Measurements from ENCODE around the gene TPRX1.
A peak's percentile ranks its signal among the peaks of the same experiment; 100 is the strongest.
"Not testable (repeated sequence)": the region's sequence is repeated elsewhere in the genome, so short reads cannot be mapped to it uniquely, and the experiment has no call there.

TPRX1 gene

DNA sequence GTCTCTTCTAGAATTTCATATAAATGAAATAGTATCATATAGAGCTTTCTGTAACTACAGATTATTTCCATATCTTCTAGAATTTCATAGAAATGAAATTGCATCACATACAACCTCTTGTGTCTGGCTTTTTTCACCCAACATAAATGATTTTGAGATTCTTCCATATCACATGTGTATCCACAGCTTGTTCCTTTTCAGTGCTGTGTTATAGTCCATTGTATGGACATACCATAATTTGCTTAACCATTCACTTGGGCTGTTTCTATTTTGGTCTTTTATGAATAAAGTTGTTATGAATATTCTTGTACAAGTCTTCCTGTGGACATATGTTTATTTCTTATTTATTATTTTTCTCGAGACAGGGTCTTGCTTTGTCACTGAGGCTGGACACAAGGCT lies 11.7 kb downstream of the TPRX1 start:
- no peak for DNase-seq (ENCODE audit: extremely low spot score)
- CTCF ChIA-PET: interaction anchor here (1.3 to 8.8 kb wide), 3 partner anchors 28 to 76 kb away, joined by 3 to 81 read pairs (median 7); no protein-coding TSS in a partner anchor
- POLR2A ChIA-PET: no interaction called here
- TF ChIP-seq, protein P1, sequence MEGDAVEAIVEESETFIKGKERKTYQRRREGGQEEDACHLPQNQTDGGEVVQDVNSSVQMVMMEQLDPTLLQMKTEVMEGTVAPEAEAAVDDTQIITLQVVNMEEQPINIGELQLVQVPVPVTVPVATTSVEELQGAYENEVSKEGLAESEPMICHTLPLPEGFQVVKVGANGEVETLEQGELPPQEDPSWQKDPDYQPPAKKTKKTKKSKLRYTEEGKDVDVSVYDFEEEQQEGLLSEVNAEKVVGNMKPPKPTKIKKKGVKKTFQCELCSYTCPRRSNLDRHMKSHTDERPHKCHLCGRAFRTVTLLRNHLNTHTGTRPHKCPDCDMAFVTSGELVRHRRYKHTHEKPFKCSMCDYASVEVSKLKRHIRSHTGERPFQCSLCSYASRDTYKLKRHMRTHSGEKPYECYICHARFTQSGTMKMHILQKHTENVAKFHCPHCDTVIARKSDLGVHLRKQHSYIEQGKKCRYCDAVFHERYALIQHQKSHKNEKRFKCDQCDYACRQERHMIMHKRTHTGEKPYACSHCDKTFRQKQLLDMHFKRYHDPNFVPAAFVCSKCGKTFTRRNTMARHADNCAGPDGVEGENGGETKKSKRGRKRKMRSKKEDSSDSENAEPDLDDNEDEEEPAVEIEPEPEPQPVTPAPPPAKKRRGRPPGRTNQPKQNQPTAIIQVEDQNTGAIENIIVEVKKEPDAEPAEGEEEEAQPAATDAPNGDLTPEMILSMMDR (IDR thresholded peaks at IDR 0.05; ENCODE audit: control extremely low read depth, extremely low read depth, low read depth, missing control alignments): no peak

DNA sequence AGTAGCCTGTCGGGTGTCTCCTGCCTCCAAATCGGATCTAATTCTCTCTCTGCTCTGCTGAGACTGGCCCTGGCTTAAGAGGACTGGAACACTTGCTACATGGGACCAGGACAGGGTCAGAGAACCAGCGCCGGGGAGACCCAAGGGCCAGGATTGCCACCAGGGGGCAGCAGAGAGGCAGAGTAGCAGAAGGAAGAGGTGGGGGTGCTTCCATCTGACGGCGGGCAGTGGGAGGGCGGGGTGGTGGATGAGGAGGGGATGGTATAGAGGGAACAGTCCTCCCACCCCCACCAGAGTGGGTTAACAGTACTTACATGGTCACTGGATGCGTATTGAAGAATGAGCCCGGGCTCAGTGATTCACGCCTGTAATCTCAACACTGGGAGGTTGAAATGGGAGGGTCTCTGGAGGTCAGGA lies 13.9 kb downstream of the TPRX1 start:
- DNase-seq (ENCODE audit: extremely low spot score): peak; percentile 81
- POLR2A ChIA-PET: no interaction called here
- CTCF ChIA-PET: interaction anchor here (0.7 to 8.8 kb wide), 12 partner anchors 8 to 91 kb away, joined by 3 to 81 read pairs (median 6); no protein-coding TSS in a partner anchor

DNA sequence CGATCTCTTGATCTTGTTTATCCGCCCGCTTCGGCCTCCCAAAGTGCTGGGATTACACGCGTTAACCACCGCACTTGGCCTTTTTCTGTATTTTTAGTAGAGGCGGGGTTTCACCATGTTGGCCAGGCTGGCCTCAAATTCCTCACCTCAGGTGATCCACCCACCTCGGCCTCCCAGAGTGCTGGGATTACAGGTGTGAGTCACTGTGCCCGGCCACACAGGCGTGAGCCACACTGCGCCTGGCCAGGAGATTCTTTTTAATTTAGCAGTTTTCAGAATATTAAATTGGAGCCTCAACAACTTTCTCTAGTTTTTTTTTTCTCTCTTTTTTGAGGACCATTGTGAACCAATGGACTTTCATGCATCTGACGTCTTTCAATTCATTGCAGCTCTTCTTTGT lies 14.5 kb downstream of the TPRX1 start:
- POLR2A ChIA-PET; DNase-seq (ENCODE audit: extremely low spot score): not testable (repeated sequence)
- CTCF ChIA-PET: interaction anchor here (0.7 to 8.8 kb wide), 15 partner anchors 8 to 399 kb away, joined by 3 to 81 read pairs (median 5); partner anchors contain the start of gene EHD2

More for the DNA sequence above, 13.9 kb downstream of the TPRX1 start:
- TF ChIP-seq, protein P1 (IDR thresholded peaks at IDR 0.05; ENCODE audit: control extremely low read depth, extremely low read depth, low read depth, missing control alignments): peak; percentile 84

DNA sequence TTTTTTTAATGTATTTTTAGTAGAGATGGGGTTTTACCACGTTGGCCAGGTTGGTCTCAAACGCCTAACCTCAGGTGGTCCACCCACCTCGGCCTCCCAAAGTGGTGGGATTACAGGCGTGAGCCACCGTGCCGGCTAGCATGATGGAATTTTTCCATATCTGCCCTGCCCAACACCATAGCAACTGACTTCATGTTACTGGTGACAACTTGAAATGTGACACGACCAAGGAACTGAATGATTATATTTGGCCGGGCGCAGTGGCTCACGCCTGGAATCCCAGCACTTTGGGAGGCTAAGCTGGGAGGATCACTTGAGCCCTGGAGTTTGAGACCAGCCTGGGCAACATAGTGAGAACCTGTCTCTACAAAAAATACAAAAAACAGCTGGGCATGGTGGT lies 17.0 kb downstream of the TPRX1 start:
- DNase-seq (ENCODE audit: extremely low spot score); POLR2A ChIA-PET: not testable (repeated sequence)
- CTCF ChIA-PET: interaction anchor here (1.1 to 8.8 kb wide), 7 partner anchors 10 to 88 kb away, joined by 3 to 81 read pairs (median 4); no protein-coding TSS in a partner anchor

DNA sequence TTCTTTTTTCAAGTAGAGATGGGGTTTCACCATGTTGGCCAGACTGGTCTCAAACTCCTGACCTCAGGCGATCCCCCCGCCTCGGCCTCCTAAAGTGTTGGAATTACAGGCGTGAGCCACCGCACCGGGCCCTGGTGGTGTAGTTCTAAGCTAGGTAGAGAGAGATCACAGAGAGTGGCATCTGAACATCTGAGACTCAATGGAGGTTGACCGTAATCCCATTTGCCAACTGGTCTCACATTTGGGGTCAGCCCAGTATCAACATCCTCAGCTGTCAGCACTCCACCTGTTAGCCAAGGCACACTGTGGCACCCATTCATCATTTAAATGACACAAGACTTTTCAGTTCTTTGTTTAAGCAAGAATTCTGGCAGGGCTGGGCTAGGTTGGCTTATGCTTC lies 17.8 kb downstream of the TPRX1 start:
- POLR2A ChIA-PET: no interaction called here
- TF ChIP-seq, protein P1 (IDR thresholded peaks at IDR 0.05; ENCODE audit: control extremely low read depth, extremely low read depth, low read depth, missing control alignments): no peak
- DNase-seq (ENCODE audit: extremely low spot score): no peak
- CTCF ChIA-PET: interaction anchor here (1.5 to 8.8 kb wide), 3 partner anchors 9 to 350 kb away, joined by 3 to 81 read pairs (median 5); no protein-coding TSS in a partner anchor

DNA sequence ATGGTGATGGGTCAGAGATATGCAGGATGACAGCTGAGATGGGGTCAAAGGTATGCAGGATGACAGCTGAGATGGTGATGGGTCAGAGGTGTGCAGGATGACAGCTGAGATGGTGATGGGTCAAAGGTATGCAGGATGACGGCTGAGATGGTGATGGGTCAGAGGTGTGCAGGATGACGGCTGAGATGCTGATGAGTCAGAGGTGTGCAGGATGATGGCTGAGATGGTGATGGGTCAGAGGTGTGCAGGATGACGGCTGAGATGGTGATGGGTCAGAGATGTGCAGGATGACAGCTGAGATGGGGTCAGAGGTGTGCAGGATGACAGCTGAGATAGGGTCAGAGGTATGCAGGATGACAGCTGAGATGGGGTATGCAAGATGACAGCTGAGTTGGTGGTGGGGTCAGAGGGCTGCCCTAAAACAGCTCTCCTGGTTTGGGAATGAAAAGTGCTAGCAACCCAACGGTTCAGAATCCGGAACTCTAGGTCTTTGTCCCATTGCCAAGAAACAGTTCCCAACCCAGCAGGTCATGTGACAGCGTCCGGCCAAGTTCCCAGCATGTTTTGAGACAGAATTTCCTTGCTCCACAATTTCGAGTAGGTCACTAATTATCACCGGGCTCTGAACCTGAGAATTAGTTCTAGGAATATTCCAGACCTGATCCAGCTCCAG lies 22.6 kb downstream of the TPRX1 start:
- CTCF ChIA-PET: interaction anchor here (1.2 to 3.5 kb wide), 5 partner anchors 8 to 16 kb away, joined by 3 to 11 read pairs (median 6); no protein-coding TSS in a partner anchor
- POLR2A ChIA-PET: no interaction called here
- TF ChIP-seq, protein P1 (IDR thresholded peaks at IDR 0.05; ENCODE audit: control extremely low read depth, extremely low read depth, low read depth, missing control alignments): no peak
- no peak for DNase-seq (ENCODE audit: extremely low spot score)

DNA sequence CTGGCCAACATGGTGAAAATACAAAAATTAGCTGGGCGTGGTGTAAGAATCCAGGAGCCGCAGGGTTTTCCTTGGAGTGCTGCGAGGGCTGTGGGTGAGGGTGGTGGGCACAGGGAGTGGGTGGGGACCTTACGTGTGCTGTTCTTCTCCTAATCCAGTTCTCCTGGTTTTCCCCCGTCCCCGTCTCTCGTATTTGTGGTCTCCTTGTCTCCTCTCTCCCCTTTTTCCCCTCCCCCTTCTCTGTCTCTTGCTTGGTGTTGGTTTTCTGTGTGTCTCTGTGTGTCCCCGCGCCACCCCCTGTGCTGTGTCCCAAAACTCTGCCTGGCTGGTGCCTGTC lies 24.2 kb downstream of the TPRX1 start:
- CTCF ChIA-PET: interaction anchor here (1.2 kb wide), 1 partner anchor 10 kb away, joined by 6 read pairs; no protein-coding TSS in a partner anchor
- no peak for DNase-seq (ENCODE audit: extremely low spot score)
- TF ChIP-seq, protein P1 (IDR thresholded peaks at IDR 0.05; ENCODE audit: control extremely low read depth, extremely low read depth, low read depth, missing control alignments): no peak
- POLR2A ChIA-PET: no interaction called here

All from GM10248 (cell line).